ENCODE measurements around the gene MTM1. TPM values are rescaled to one million over a fixed set of nuclear protein-coding genes. Genes with fewer than 3 reads are reported as not detected.

The MTM1 gene
- total and polyA plus RNA-seq, 2 experiments from 2014 or later, result 3.8 to 3.9 TPM

DNA sequence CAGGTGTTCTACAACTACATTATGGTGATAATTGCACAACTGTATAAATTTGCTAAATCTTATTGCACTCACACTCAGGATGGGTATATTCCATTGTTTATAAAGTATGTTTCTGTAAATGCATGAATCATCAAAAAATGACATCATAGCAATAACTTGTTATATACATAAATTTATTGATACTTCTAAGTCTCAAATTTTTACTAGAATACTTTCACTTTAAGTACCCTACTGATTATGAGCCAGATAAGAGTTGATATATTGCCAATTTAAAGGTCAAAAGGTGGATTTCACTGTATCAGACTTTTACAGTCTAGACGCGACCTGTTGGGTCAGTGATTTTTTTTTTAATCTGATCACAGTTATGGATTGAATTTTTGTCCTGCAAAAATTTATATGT, 87.4 kb downstream of the MTM1 start:
- Histone ChIP-seq H3K36me3 (no peaks in the 10 kb centered on the region), H3K27me3 (no peaks in the 10 kb centered on the region), H3K9me3 (ENCODE audit: low read depth) (no peaks in the 10 kb centered on the region), H3K27ac (no peak overlapping the region), H3K4me3 (no peak overlapping the region), H3K4me1 (ENCODE audit: low read depth) (no peaks in the 10 kb centered on the region)
- DNase-seq (ENCODE audit: low read depth in 1 of 2, low spot score in 1 of 2), result no peak
- TF ChIP-seq, protein P1, sequence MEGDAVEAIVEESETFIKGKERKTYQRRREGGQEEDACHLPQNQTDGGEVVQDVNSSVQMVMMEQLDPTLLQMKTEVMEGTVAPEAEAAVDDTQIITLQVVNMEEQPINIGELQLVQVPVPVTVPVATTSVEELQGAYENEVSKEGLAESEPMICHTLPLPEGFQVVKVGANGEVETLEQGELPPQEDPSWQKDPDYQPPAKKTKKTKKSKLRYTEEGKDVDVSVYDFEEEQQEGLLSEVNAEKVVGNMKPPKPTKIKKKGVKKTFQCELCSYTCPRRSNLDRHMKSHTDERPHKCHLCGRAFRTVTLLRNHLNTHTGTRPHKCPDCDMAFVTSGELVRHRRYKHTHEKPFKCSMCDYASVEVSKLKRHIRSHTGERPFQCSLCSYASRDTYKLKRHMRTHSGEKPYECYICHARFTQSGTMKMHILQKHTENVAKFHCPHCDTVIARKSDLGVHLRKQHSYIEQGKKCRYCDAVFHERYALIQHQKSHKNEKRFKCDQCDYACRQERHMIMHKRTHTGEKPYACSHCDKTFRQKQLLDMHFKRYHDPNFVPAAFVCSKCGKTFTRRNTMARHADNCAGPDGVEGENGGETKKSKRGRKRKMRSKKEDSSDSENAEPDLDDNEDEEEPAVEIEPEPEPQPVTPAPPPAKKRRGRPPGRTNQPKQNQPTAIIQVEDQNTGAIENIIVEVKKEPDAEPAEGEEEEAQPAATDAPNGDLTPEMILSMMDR (IDR thresholded peaks at IDR 0.05; ENCODE audit: low read depth, low read length), result no peak

DNA sequence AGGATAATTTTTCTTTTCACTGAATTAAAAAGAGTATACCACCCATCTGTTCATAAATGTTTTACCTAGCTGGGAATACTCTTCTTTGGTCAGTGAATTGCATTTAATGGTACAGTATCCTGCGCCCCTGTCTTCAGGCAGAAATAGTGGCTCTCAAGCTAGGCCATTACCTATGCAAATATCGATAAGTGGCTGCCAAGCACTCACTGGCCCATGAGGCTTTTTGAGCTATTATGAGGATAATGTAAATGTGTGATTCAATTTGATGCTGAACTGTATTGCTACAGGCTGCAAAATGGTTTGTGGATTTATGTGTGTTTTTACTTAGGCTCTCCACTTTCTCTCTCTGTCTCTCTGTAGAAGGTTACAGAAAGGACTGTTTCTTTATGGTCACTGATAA, 94.7 kb downstream of the MTM1 start:
- no peaks in the 10 kb centered on the region for H3K36me3 ChIP-seq
- H3K27ac ChIP-seq, result no peak overlapping the region
- H3K4me1 ChIP-seq (ENCODE audit: low read depth), result no peaks in the 10 kb centered on the region
- TF ChIP-seq, protein P1 (IDR thresholded peaks at IDR 0.05; ENCODE audit: low read depth, low read length), result no peak
- DNase-seq (ENCODE audit: low read depth in 1 of 2, low spot score in 1 of 2), result no peak
- H3K4me3 ChIP-seq, result no peak overlapping the region
- H3K9me3 ChIP-seq (ENCODE audit: low read depth), result no peaks in the 10 kb centered on the region
- H3K27me3 ChIP-seq, result no peaks in the 10 kb centered on the region

DNA sequence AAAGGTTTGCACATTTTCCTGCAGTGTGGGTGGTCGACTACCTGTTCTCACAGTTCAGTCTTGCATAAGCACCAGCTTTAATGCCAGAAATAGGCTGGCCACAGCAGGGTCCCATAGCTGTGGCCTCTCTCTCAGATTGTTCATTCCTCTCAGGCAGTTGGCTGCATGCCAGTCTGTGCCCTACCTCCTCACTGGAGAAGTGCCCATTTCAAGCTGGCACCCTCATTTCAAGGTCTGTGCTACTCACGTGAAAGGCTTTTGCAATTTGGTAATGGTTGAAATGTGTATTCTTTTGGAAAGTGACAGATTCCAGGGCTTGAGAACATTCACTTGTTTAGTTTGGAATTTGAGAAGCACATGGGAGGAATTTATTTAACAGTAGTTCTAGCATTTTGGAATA, 95.9 kb downstream of the MTM1 start:
- no peak overlapping the region for H3K27ac ChIP-seq
- H3K4me3 ChIP-seq, result no peak overlapping the region
- TF ChIP-seq, protein P1 (IDR thresholded peaks at IDR 0.05; ENCODE audit: low read depth, low read length), result no peak
- no peaks in the 10 kb centered on the region for H3K27me3 ChIP-seq
- no peaks in the 10 kb centered on the region for H3K9me3 ChIP-seq (ENCODE audit: low read depth)
- H3K36me3 ChIP-seq, result no peaks in the 10 kb centered on the region
- H3K4me1 ChIP-seq (ENCODE audit: low read depth), result no peaks in the 10 kb centered on the region
- peak in 1 of 2 donors; percentile 2 for DNase-seq (ENCODE audit: low read depth in 1 of 2, low spot score in 1 of 2)

- H3K27me3 ChIP-seq, result no peaks in the 10 kb centered on the region
- H3K36me3 ChIP-seq, result no peaks in the 10 kb centered on the region
- H3K4me1 ChIP-seq (ENCODE audit: low read depth), result no peaks in the 10 kb centered on the region
- no peaks in the 10 kb centered on the region for H3K9me3 ChIP-seq (ENCODE audit: low read depth)
- H3K27ac ChIP-seq, result no peak overlapping the region
- TF ChIP-seq, protein P1 (IDR thresholded peaks at IDR 0.05; ENCODE audit: low read depth, low read length), result no peak
- DNase-seq (ENCODE audit: low read depth in 1 of 2, low spot score in 1 of 2), result no peak
- H3K4me3 ChIP-seq, result no peak overlapping the region
These were observed 107.8 kb downstream of the MTM1 start for GRCh38 chrX:150676221-150676620.

GRCh38 chrX:150680974-150681373, 112.6 kb downstream of the MTM1 start:
- H3K36me3 ChIP-seq, result no peaks in the 10 kb centered on the region
- no peak overlapping the region for H3K4me3 ChIP-seq
- no peaks in the 10 kb centered on the region for H3K4me1 ChIP-seq (ENCODE audit: low read depth)
- DNase-seq (ENCODE audit: low read depth in 1 of 2, low spot score in 1 of 2), result peak; percentile 28 to 29
- TF ChIP-seq, protein P1 (IDR thresholded peaks at IDR 0.05; ENCODE audit: low read depth, low read length), result peak; percentile 38
- H3K9me3 ChIP-seq (ENCODE audit: low read depth), result no peaks in the 10 kb centered on the region
- no peak overlapping the region for H3K27ac ChIP-seq
- H3K27me3 ChIP-seq, result no peaks in the 10 kb centered on the region

GRCh38 chrX:150683112-150683511, 114.7 kb downstream of the MTM1 start:
- H3K4me3 ChIP-seq, result no peak overlapping the region
- no peaks in the 10 kb centered on the region for H3K9me3 ChIP-seq (ENCODE audit: low read depth)
- H3K27me3 ChIP-seq, result no peaks in the 10 kb centered on the region
- TF ChIP-seq, protein P1 (IDR thresholded peaks at IDR 0.05; ENCODE audit: low read depth, low read length), result no peak
- H3K36me3 ChIP-seq, result no peaks in the 10 kb centered on the region
- no peak for DNase-seq (ENCODE audit: low read depth in 1 of 2, low spot score in 1 of 2)
- H3K4me1 ChIP-seq (ENCODE audit: low read depth), result no peaks in the 10 kb centered on the region
- no peak overlapping the region for H3K27ac ChIP-seq
